K562 (cell line): ENCODE results near the gene MSH2. TPM values are rescaled to one million over a fixed set of nuclear protein-coding genes. Genes with fewer than 3 reads are reported as not detected.

Experiments
- ATAC-seq: fragments of 200-7000 bp; cut with Tn5 transposase; 3 replicates; pipeline ENCODE4 v1.9.1; 2020; ENCODE audit warnings: moderate library complexity
- BruUV-seq: library from RNA; stranded (reverse); fragments of 400-500 nt; replicated peaks from 2 replicates; lab custom pipeline; 2021; lab: Mats Ljungman, UMichigan
- CTCF ChIA-PET: fragments of 300-600 bp; formaldehyde crosslinking; extraction: SDS; loops from one replicate; lab custom pipeline; 2021; ENCODE audit warnings: low intra/inter-chr PET ratio; lab: Yijun Ruan, JAX
- POLR2A ChIA-PET: fragments of 300-600, 350-650 bp; sonication (Branson Sonifier 250); formaldehyde crosslinking; extraction: SDS; loops from one replicate; lab custom pipeline; 2021; ENCODE audit warnings: antibody characterized with exemption, inconsistent platforms; lab: Yijun Ruan, JAX
- DNase-seq, 4 experiments: peaks; one replicate each; pipeline versions ENCODE4 v3.0.0 to v3.0.0-alpha.2; 2011 to 2018; ENCODE audit warnings: low spot score in 3 of 4, mixed read lengths in 3 of 4; ENCODE audit errors: extremely low read depth in 1 of 4
- FAIRE-seq: peaks from 2 replicates; lab custom pipeline; 2011; peaks lifted over from hg19 to GRCh38; lab: Jason Lieb, UNC
- H2AFZ ChIP-seq: 2 replicates; pipeline ENCODE4 v1.6.0; 2011; ENCODE audit warnings: low read depth, low read length, control low read depth, inconsistent platforms
- H3K27ac ChIP-seq: fragments of 200-600 bp; 3 replicates; pipeline ENCODE4 v1.8.0; 2011; ENCODE audit warnings: low read depth, mild to moderate bottlenecking, control low read depth, inconsistent platforms, low read length, moderate library complexity, mixed read lengths; ENCODE audit errors: extremely low read depth
- H3K27me3 ChIP-seq, 2 experiments: fragments of 300-600 bp in 1 of 2; 2 replicates in 1 of 2; 3 replicates in 1 of 2; pipeline versions ENCODE4 v1.6.0 to v1.8.0; 2011; ENCODE audit warnings: inconsistent platforms in 2 of 2, low read length in 2 of 2, mild to moderate bottlenecking in 1 of 2, mixed read lengths in 1 of 2, moderate library complexity in 1 of 2; ENCODE audit not compliant: control insufficient read depth in 2 of 2, insufficient read depth in 2 of 2
- H3K36me3 ChIP-seq: fragments of 300-600 bp; 3 replicates; pipeline ENCODE4 v1.8.0; 2011; ENCODE audit warnings: mild to moderate bottlenecking, low read length, inconsistent platforms; ENCODE audit not compliant: control insufficient read depth, insufficient read depth
- H3K4me1 ChIP-seq, 2 experiments: fragments of 200-600 bp in 1 of 2; replicated peaks in 1 of 2; 2 replicates in 1 of 2; 3 replicates in 1 of 2; pipeline versions ENCODE4 v1.5.1 to v1.8.0; 2011; ENCODE audit warnings: inconsistent platforms in 2 of 2, low read length in 2 of 2, mild to moderate bottlenecking in 1 of 2, mixed read lengths in 1 of 2, moderate library complexity in 1 of 2; ENCODE audit not compliant: control insufficient read depth in 2 of 2, insufficient read depth in 2 of 2
- H3K4me2 ChIP-seq: 2 replicates; pipeline ENCODE4 v1.6.1; 2011; ENCODE audit warnings: low read length, control low read depth, inconsistent platforms, mixed read lengths; ENCODE audit not compliant: insufficient read depth
- H3K4me3 ChIP-seq: fragments of 200-600 bp; sonication (generic), shearing (Covaris generic); 2 replicates; pipeline ENCODE4 v1.5.1; 2016; ENCODE audit warnings: control low read depth, inconsistent platforms
- H3K79me2 ChIP-seq: fragments of 200-600 bp; 3 replicates; pipeline ENCODE4 v1.8.0; 2011; ENCODE audit warnings: low read length, inconsistent platforms; ENCODE audit not compliant: control insufficient read depth, insufficient read depth
- H3K9ac ChIP-seq, 2 experiments: 2 replicates each; pipeline versions ENCODE4 v1.6.0 to v1.6.1; 2011; ENCODE audit warnings: low read depth in 2 of 2, low read length in 2 of 2, control low read depth in 1 of 2, inconsistent platforms in 1 of 2, mild to moderate bottlenecking in 1 of 2, mixed read lengths in 1 of 2; ENCODE audit not compliant: insufficient read depth in 1 of 2
- H3K9me1 ChIP-seq: one replicate; pipeline ENCODE4 v1.6.0; 2011; ENCODE audit warnings: inconsistent platforms, mild to moderate bottlenecking, low read length, moderate library complexity; ENCODE audit not compliant: control insufficient read depth, insufficient read depth
- H3K9me3 ChIP-seq: replicated peaks from 2 replicates; pipeline ENCODE4 v1.5.1; 2011; ENCODE audit warnings: low read depth, low read length, inconsistent platforms; ENCODE audit not compliant: control insufficient read depth, insufficient read depth
- H4K20me1 ChIP-seq: replicated peaks from 2 replicates; pipeline ENCODE4 v1.6.1; 2011; ENCODE audit warnings: low read length, inconsistent platforms, mixed read lengths; ENCODE audit not compliant: control insufficient read depth, insufficient read depth
- AFF1 ChIP-seq, 2 experiments: fragments of 450-650 bp; IDR thresholded peaks; 2 replicates each; pipeline ENCODE4 v1.6.1; 2018; ENCODE audit warnings: mild to moderate bottlenecking in 2 of 2, low read depth in 1 of 2; ENCODE audit not compliant: partially characterized antibody in 2 of 2
- BDP1 ChIP-seq: IDR thresholded peaks from 3 replicates; pipeline ENCODE4 v1.6.1; 2011; ENCODE audit not compliant: insufficient read length, insufficient read depth
- CBX3 ChIP-seq, 2 experiments: IDR thresholded peaks; 1 replicate in 1 of 2; 2 replicates in 1 of 2; pipeline ENCODE4 v1.6.1; 2012; ENCODE audit warnings: inconsistent platforms in 2 of 2, low read length in 2 of 2, borderline replicate concordance in 1 of 2, control low read depth in 1 of 2
- CTCFL ChIP-seq: IDR thresholded peaks from 2 replicates; pipeline ENCODE4 v1.6.1; 2011; ENCODE audit warnings: borderline replicate concordance, low read depth, mild to moderate bottlenecking, moderate library complexity, low read length; ENCODE audit not compliant: insufficient read depth, poor library complexity, severe bottlenecking
- GTF2E2 ChIP-seq: fragments of 200-800 bp; sonication (Bioruptor generic); IDR thresholded peaks from 2 replicates; pipeline ENCODE4 v1.6.1; 2016; ENCODE audit warnings: missing genetic modification characterization, missing compliant biosample characterization
- HMBOX1 ChIP-seq: sonication (generic); IDR thresholded peaks from 2 replicates; pipeline ENCODE4 v1.6.1; 2016
- LARP7 ChIP-seq: fragments of 450-650 bp; IDR thresholded peaks from 2 replicates; pipeline ENCODE4 v1.6.1; 2016
- NCOR1 ChIP-seq: fragments of 450-650 bp; IDR thresholded peaks from 2 replicates; pipeline ENCODE4 v1.6.1; 2016; ENCODE audit warnings: mild to moderate bottlenecking, moderate library complexity
- NFE2 ChIP-seq: IDR thresholded peaks from 2 replicates; pipeline ENCODE4 v1.6.1; 2014; ENCODE audit warnings: antibody characterized with exemption, low read depth
- NFIX ChIP-seq: fragments of 250-450 bp; sonication (Bioruptor Pico); IDR thresholded peaks from 2 replicates; pipeline ENCODE4 v1.4.0; 2020; ENCODE audit warnings: low read depth, mild to moderate bottlenecking, moderate library complexity
- PKNOX1 ChIP-seq: fragments of 450-650 bp; IDR thresholded peaks from 2 replicates; pipeline ENCODE4 v1.6.1; 2016
- RFX1 ChIP-seq: fragments of 450-650 bp; IDR thresholded peaks from 2 replicates; pipeline ENCODE4 v1.6.1; 2016; ENCODE audit warnings: mild to moderate bottlenecking, moderate library complexity
- TRIM24 ChIP-seq, 2 experiments: fragments of 450-650 bp; IDR thresholded peaks; 2 replicates each; pipeline ENCODE4 v1.6.1; 2016
- ZBTB8A ChIP-seq: fragments of 450-650 bp; IDR thresholded peaks from 2 replicates; pipeline ENCODE4 v1.6.1; 2018; ENCODE audit warnings: mild to moderate bottlenecking, moderate library complexity; ENCODE audit not compliant: partially characterized antibody
- ZNF274 ChIP-seq: IDR thresholded peaks from 2 replicates; pipeline ENCODE4 v1.6.1; 2011; ENCODE audit warnings: low read depth, mild to moderate bottlenecking, low read length, moderate library complexity, borderline replicate concordance
- ZNF431 ChIP-seq: sonication (generic); formaldehyde crosslinking; IDR thresholded peaks from 2 replicates; pipeline ENCODE4 v1.8.0; 2022; ENCODE audit warnings: mild to moderate bottlenecking, missing genetic modification reagents
- WGBS: fragments of 100-300 bp; shearing (Covaris generic); methylation state at CpG from one replicate; pipeline ENCODE4 v1.1.6; 2016; ENCODE audit warnings: low coverage, mixed read lengths; ENCODE audit not compliant: insufficient coverage; ENCODE audit errors: missing lambda C conversion rate; 5-methylcytosine and 5-hydroxymethylcytosine counted together
- in situ Hi-C: fragments of 300-500 bp; cut with MboI; formaldehyde crosslinking; loops from 4 replicates; pipeline ENCODE4 v1.15.0; 2018; ENCODE audit warnings: inconsistent platforms, mixed read lengths
- intact Hi-C: fragments of 100-400 bp; cut with micrococcal nuclease; formaldehyde crosslinking; loops from 2 replicates; pipeline ENCODE4 v1.14.2; 2022
- polyA plus RNA-seq, 8 experiments: library from polyadenylated mRNA; depleted of rRNA in 4 of 8; stranded (reverse) in 5 of 8; unstranded in 3 of 8; fragments of >200 nt; fragmentation: Nextera tagmentation in 2 of 8; fragmentation: Illumina TruSeq in 1 of 8; extraction: Ambion mirVana in 2 of 8; extraction: Trizol in 1 of 8; gene quantifications; 2 replicates each; pipeline versions ENCODE4 v1.2.1 to v1.2.3, GENCODE V29; 2011 to 2014; ENCODE audit warnings: inconsistent platforms in 1 of 8, missing spikeins in 1 of 8
- total RNA-seq, 7 experiments: library from RNA; depleted of rRNA in 6 of 7; stranded (reverse); fragments of >200 nt in 6 of 7; fragmentation: Illumina TruSeq in 2 of 7; extraction: Trizol in 2 of 7; gene quantifications; 2 replicates each; pipeline versions ENCODE4 v1.2.1 to v1.2.3, GENCODE V29; 2011 to 2021; ENCODE audit warnings: low replicate concordance in 1 of 7

The MSH2 gene
- total and polyA plus RNA-seq, 9 of the 15 experiments (the other 6 are each of a cell fraction or from before 2014, with no cell fraction given) = 51.8 to 139 (median 113) TPM

- Histone ChIP-seq H3K9me1 (no peaks in the 10 kb centered on the region), H3K4me1 (peaks cover 7 to 22% of the 10 kb centered on the region in 2 experiments; a peak in 3 of 5 replicates), H3K4me3 (no peak overlapping the region), H2AFZ (no peak overlapping the region), H3K36me3 (peaks cover 49% of the 10 kb centered on the region), H3K27me3 (no peaks in the 10 kb centered on the region), H3K9ac (no peak overlapping the region), H3K27ac (no peak overlapping the region), H3K4me2 (no peak overlapping the region), H4K20me1 (no peaks in the 10 kb centered on the region), H3K9me3 (peaks cover 4% of the 10 kb centered on the region; the same call in 1 of the 2 replicates), H3K79me2 (peaks cover 64% of the 10 kb centered on the region)
- no peak for DNase-seq
- FAIRE-seq = no peak
- intact Hi-C loops (no loop called here), in situ Hi-C loops (no loop called here)
- ChIA-PET POLR2A (no interaction called here), CTCF (no interaction called here)
- WGBS = 100% methylated on average over 2 of the region's 2 CpGs
- BruUV-seq = no TSS peak
- ATAC-seq = no peak
- TF ChIP-seq CTCFL = no peak
- TF ChIP-seq NCOR1 = no peak
- no peak for TF ChIP-seq GTF2E2 (tag)
- peak in 1 of 2 experiments; percentile 59; a peak in 1 of 3 replicates for TF ChIP-seq CBX3 (IDR thresholded peaks at IDR 0.05; ENCODE audit: borderline replicate concordance in 1 of 2, low read length in 2 of 2)
- 0 out of 4 replicates have a peak, but pooled peaks of 1 of the 2 experiments have one; percentile 19 for TF ChIP-seq TRIM24 (IDR thresholded peaks at IDR 0.05)
- no peak for TF ChIP-seq RFX1
- TF ChIP-seq BDP1 = no peak
- TF ChIP-seq NFE2 = no peak
- no peak for TF ChIP-seq PKNOX1
- no peak for TF ChIP-seq AFF1 (IDR thresholded peaks at IDR 0.05; ENCODE audit: low read depth in 1 of 2, partially characterized antibody in 2 of 2)
- no peak for TF ChIP-seq ZBTB8A
- TF ChIP-seq ZNF431 (CRISPR knock-in tag) = peak; percentile 98
- TF ChIP-seq HMBOX1 = no peak
- no peak for TF ChIP-seq NFIX (CRISPR knock-in tag)
- TF ChIP-seq LARP7 = no peak
- TF ChIP-seq ZNF274 = no peak
Observed at GRCh38 chr2:47405757-47406156, 2.8 kb downstream of the MSH2 start.
